Measurements from ENCODE around the gene DDX31. TPM values are rescaled to one million over a fixed set of nuclear protein-coding genes. Genes with fewer than 3 reads are reported as not detected.

Gene DDX31
- total RNA-seq, 1 experiment from 2014 or later: 14.6 TPM

DNA sequence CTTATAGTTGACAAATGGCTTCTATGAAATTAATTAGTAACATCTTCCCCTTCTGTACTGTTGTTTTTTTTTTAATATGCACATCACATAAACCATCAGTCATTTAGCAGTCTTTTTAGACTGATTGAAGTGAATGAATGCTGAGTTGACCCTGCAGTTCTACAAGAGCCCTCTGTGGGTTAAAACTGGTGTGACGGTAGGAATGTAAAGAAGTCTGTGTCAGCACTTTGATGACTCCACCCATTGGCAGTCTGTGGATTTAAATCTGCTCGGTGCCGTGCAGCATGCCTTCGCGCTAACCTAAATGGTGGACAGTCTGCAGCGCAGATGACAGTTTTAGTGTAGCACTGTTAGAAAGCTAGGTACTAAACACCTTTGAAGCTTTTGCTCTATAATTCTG, 3.6 kb upstream of the DDX31 start:
- Histone ChIP-seq H3K36me3 (ENCODE audit: low read depth, low read length) (peaks cover 6% of the 10 kb centered on the region), H3K4me3 (ENCODE audit: low read length) (peak overlapping the region; percentile 91), H3K9me2 (replicated peaks; ENCODE audit: low read length) (no peaks in the 10 kb centered on the region), H3F3A (ENCODE audit: low read length, unreplicated experiment) (peaks cover 6% of the 10 kb centered on the region), H3K27me3 (ENCODE audit: low read length) (no peaks in the 10 kb centered on the region), H3K4me2 (ENCODE audit: low read length) (peak overlapping the region; percentile 91), H3K9ac (ENCODE audit: low read length) (no peak overlapping the region), H4K20me1 (ENCODE audit: low read length) (peaks cover 57% of the 10 kb centered on the region), H3K4me1 (ENCODE audit: insufficient read depth, low read length) (peaks cover 31% of the 10 kb centered on the region), H3K27ac (ENCODE audit: low read length) (0 out of 2 replicates have a peak overlapping the region, but pooled peaks have one; percentile 93), H3K79me2 (ENCODE audit: low read length) (peaks cover 100% of the 10 kb centered on the region), H3K9me3 (ENCODE audit: low read length) (no peaks in the 10 kb centered on the region), H2AFZ (ENCODE audit: low read length) (no peak overlapping the region)
- ATAC-seq (peak; percentile 12), DNase-seq (peak; percentile 70)
- intact Hi-C loops (cut with micrococcal nuclease): loop anchor here (10.0 kb wide), 1 partner anchor 49 kb away; no protein-coding TSS in a partner anchor
- CTCF ChIA-PET: no interaction called here
- POLR2A ChIA-PET (ENCODE audit: unreplicated experiment): no interaction called here
- BruUV-seq (replicated peaks): no TSS peak
- no peak for TF ChIP-seq EZH2 (IDR thresholded peaks at IDR 0.05; ENCODE audit: low read length, unreplicated experiment)
- TF ChIP-seq, protein P1, sequence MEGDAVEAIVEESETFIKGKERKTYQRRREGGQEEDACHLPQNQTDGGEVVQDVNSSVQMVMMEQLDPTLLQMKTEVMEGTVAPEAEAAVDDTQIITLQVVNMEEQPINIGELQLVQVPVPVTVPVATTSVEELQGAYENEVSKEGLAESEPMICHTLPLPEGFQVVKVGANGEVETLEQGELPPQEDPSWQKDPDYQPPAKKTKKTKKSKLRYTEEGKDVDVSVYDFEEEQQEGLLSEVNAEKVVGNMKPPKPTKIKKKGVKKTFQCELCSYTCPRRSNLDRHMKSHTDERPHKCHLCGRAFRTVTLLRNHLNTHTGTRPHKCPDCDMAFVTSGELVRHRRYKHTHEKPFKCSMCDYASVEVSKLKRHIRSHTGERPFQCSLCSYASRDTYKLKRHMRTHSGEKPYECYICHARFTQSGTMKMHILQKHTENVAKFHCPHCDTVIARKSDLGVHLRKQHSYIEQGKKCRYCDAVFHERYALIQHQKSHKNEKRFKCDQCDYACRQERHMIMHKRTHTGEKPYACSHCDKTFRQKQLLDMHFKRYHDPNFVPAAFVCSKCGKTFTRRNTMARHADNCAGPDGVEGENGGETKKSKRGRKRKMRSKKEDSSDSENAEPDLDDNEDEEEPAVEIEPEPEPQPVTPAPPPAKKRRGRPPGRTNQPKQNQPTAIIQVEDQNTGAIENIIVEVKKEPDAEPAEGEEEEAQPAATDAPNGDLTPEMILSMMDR (conservative IDR thresholded peaks at IDR 0.05; ENCODE audit: low read depth, low read length): peak; percentile 38

DNA sequence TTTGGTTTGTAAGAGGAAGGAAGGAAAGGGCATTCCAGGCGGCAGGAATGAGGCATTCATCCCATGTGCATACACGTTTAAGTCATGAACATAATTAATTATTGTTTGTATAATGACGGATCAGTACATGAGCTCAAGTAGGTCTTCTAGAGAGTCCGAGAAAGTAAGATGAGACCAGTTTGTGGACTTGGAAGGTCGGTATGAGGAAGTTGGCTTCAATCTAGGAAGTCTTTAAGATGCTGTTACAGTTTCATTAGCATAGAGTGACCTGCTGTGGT, 2.6 kb upstream of the DDX31 start:
- peak; percentile 80 for DNase-seq
- Histone ChIP-seq H3K27me3 (ENCODE audit: low read length) (no peaks in the 10 kb centered on the region), H3K4me1 (ENCODE audit: insufficient read depth, low read length) (peaks cover 31% of the 10 kb centered on the region), H3K79me2 (ENCODE audit: low read length) (peaks cover 100% of the 10 kb centered on the region), H4K20me1 (ENCODE audit: low read length) (peaks cover 49% of the 10 kb centered on the region), H3K9me2 (replicated peaks; ENCODE audit: low read length) (no peaks in the 10 kb centered on the region), H3K9me3 (ENCODE audit: low read length) (no peaks in the 10 kb centered on the region), H3K27ac (ENCODE audit: low read length) (peak overlapping the region; percentile 93), H2AFZ (ENCODE audit: low read length) (no peak overlapping the region), H3F3A (ENCODE audit: low read length, unreplicated experiment) (peaks cover 6% of the 10 kb centered on the region), H3K4me2 (ENCODE audit: low read length) (peak overlapping the region; percentile 91), H3K36me3 (ENCODE audit: low read depth, low read length) (no peaks in the 10 kb centered on the region; the same call in 1 of the 2 replicates), H3K9ac (ENCODE audit: low read length) (no peak overlapping the region), H3K4me3 (ENCODE audit: low read length) (peak overlapping the region; percentile 91)
- peak; percentile 60 for ATAC-seq
- TF ChIP-seq EZH2 (IDR thresholded peaks at IDR 0.05; ENCODE audit: low read length, unreplicated experiment) (no peak), EZH2phosphoT487 (IDR thresholded peaks at IDR 0.05; ENCODE audit: borderline replicate concordance, low read length) (no peak)
- TF ChIP-seq, protein P1 (conservative IDR thresholded peaks at IDR 0.05; ENCODE audit: low read depth, low read length): 0 out of 2 replicates have a peak, but pooled peaks have one; percentile 21
- ChIA-PET POLR2A (ENCODE audit: unreplicated experiment) (interaction anchor here (0.6 kb wide), 1 partner anchor 180 kb away, joined by 3 read pairs; no protein-coding TSS in a partner anchor), CTCF (interaction anchor here (0.6 kb wide), 1 partner anchor 260 kb away, joined by 3 read pairs; no protein-coding TSS in a partner anchor)
- intact Hi-C loops (cut with micrococcal nuclease): loop anchor here (1.0 to 10.0 kb wide), 2 partner anchors 48 to 128 kb away; no protein-coding TSS in a partner anchor
- no TSS peak for BruUV-seq (replicated peaks)
